ENCODE measurements around the gene COL9A2. TPM values are rescaled to one million over a fixed set of nuclear protein-coding genes. Genes with fewer than 3 reads are reported as not detected.

The COL9A2 gene
- 1 to 10 TPM; 7.2 to 8.2 TPM for total RNA-seq

GRCh38 chr1:40316595-40317393, at the start of gene COL9A2:
Gene COL9A2 (minus strand): TSS chr1:40317286. CDS start chr1:40317197, 89 bp downstream.
- ChIA-PET CTCF (interaction anchor here (1.2 to 8.0 kb wide), 8 partner anchors 20 to 165 kb away, joined by 3 to 92 read pairs (median 14); no protein-coding TSS in a partner anchor), POLR2A (interaction anchor here (0.8 to 3.3 kb wide), 11 partner anchors 20 to 277 kb away, joined by 3 to 23 read pairs (median 5); partner anchors contain the start of genes CAP1, RLF and ZMPSTE24)
- peaks cover 55% of the 10 kb centered on the region for H3K4me1 Mint-ChIP-seq
- peaks cover 25% of the 10 kb centered on the region for H3K27me3 Mint-ChIP-seq
- H3K27ac Mint-ChIP-seq = no peak within 1 kb of the TSS
- peak; percentile 41 for DNase-seq
- H3K9me3 Mint-ChIP-seq = no peaks in the 10 kb centered on the region
- peak within 1 kb of the TSS; percentile 66 for H3K4me3 Mint-ChIP-seq
- H3K36me3 Mint-ChIP-seq (ENCODE audit: low read depth) = no peaks in the 10 kb centered on the region

- Mint-ChIP-seq H3K9me3 (peaks cover 12% of the 10 kb centered on the region), H3K27me3 (peaks cover 1% of the 10 kb centered on the region), H3K27ac (no peak overlapping the region), H3K4me1 (peaks cover 3% of the 10 kb centered on the region), H3K4me3 (no peak overlapping the region), H3K36me3 (ENCODE audit: low read depth) (peaks cover 9% of the 10 kb centered on the region)
- ChIA-PET CTCF (interaction anchor here (0.6 to 1.4 kb wide), 5 partner anchors 23 to 211 kb away, joined by 3 to 6 read pairs (median 3); partner anchors contain the start of gene COL9A2), POLR2A (interaction anchor here (3.7 kb wide), 1 partner anchor 10 kb away, joined by 18 read pairs; the partner anchor contains the start of gene SMAP2)
- no peak for DNase-seq
Measured at GRCh38 chr1:40363721-40364120, 46.6 kb upstream of the COL9A2 start.

- H3K4me1 Mint-ChIP-seq = peaks cover 3% of the 10 kb centered on the region
- peaks cover 13% of the 10 kb centered on the region for H3K36me3 Mint-ChIP-seq (ENCODE audit: low read depth)
- DNase-seq = no peak
- POLR2A ChIA-PET = interaction anchor here (3.7 kb wide), 1 partner anchor 11 kb away, joined by 18 read pairs; the partner anchor contains the start of gene SMAP2
- CTCF ChIA-PET = no interaction called here
- no peak overlapping the region for H3K4me3 Mint-ChIP-seq
- no peak overlapping the region for H3K27ac Mint-ChIP-seq
- H3K9me3 Mint-ChIP-seq = peaks cover 21% of the 10 kb centered on the region
- H3K27me3 Mint-ChIP-seq = peaks cover 1% of the 10 kb centered on the region
Measured at GRCh38 chr1:40362699-40363098, 45.6 kb upstream of the COL9A2 start.

- ChIA-PET CTCF (no interaction called here), POLR2A (interaction anchor here (3.7 kb wide), 1 partner anchor 12 kb away, joined by 18 read pairs; the partner anchor contains the start of gene SMAP2)
- Mint-ChIP-seq H3K4me3 (no peak overlapping the region), H3K9me3 (peaks cover 22% of the 10 kb centered on the region), H3K27me3 (peaks cover 1% of the 10 kb centered on the region), H3K4me1 (peaks cover 3% of the 10 kb centered on the region), H3K36me3 (ENCODE audit: low read depth) (peaks cover 17% of the 10 kb centered on the region), H3K27ac (no peak overlapping the region)
- DNase-seq = no peak
Measured at GRCh38 chr1:40362199-40362598, 45.1 kb upstream of the COL9A2 start.

GRCh38 chr1:40361637-40362036, 44.6 kb upstream of the COL9A2 start:
- Mint-ChIP-seq H3K4me3 (no peak overlapping the region), H3K9me3 (peaks cover 22% of the 10 kb centered on the region), H3K27me3 (peaks cover 1% of the 10 kb centered on the region), H3K36me3 (ENCODE audit: low read depth) (peaks cover 17% of the 10 kb centered on the region), H3K27ac (no peak overlapping the region), H3K4me1 (peaks cover 3% of the 10 kb centered on the region)
- ChIA-PET CTCF (no interaction called here), POLR2A (no interaction called here)
- DNase-seq = no peak

- ChIA-PET POLR2A (no interaction called here), CTCF (no interaction called here)
- Mint-ChIP-seq H3K4me1 (peaks cover 3% of the 10 kb centered on the region), H3K4me3 (no peak overlapping the region), H3K36me3 (ENCODE audit: low read depth) (peaks cover 17% of the 10 kb centered on the region), H3K9me3 (peaks cover 22% of the 10 kb centered on the region), H3K27me3 (peaks cover 1% of the 10 kb centered on the region), H3K27ac (no peak overlapping the region)
- DNase-seq = no peak
Measured at GRCh38 chr1:40361201-40361600, 44.1 kb upstream of the COL9A2 start.

GRCh38 chr1:40360631-40361030, 43.5 kb upstream of the COL9A2 start:
- DNase-seq = no peak
- ChIA-PET POLR2A (no interaction called here), CTCF (no interaction called here)
- Mint-ChIP-seq H3K4me1 (peaks cover 3% of the 10 kb centered on the region), H3K4me3 (no peak overlapping the region), H3K9me3 (peaks cover 25% of the 10 kb centered on the region), H3K36me3 (ENCODE audit: low read depth) (peaks cover 20% of the 10 kb centered on the region), H3K27me3 (peaks cover 1% of the 10 kb centered on the region), H3K27ac (no peak overlapping the region)

- POLR2A ChIA-PET = no interaction called here
- no peak for DNase-seq
- Mint-ChIP-seq H3K36me3 (ENCODE audit: low read depth) (peaks cover 18% of the 10 kb centered on the region), H3K27me3 (no peaks in the 10 kb centered on the region), H3K27ac (no peak overlapping the region), H3K9me3 (peaks cover 25% of the 10 kb centered on the region), H3K4me1 (no peaks in the 10 kb centered on the region), H3K4me3 (no peak overlapping the region)
- CTCF ChIA-PET = interaction anchor here (0.6 kb wide), 1 partner anchor 225 kb away, joined by 4 read pairs; no protein-coding TSS in a partner anchor
Measured at GRCh38 chr1:40357625-40358024, 40.5 kb upstream of the COL9A2 start.

GRCh38 chr1:40353082-40353481, 36.0 kb upstream of the COL9A2 start:
- CTCF ChIA-PET = interaction anchor here (2.0 to 3.4 kb wide), 2 partner anchors 14 to 52 kb away, joined by 10 read pairs; no protein-coding TSS in a partner anchor
- H3K36me3 Mint-ChIP-seq (ENCODE audit: low read depth) = peaks cover 11% of the 10 kb centered on the region
- POLR2A ChIA-PET = interaction anchor here (1.6 kb wide), 1 partner anchor 21 kb away, joined by 4 read pairs; no protein-coding TSS in a partner anchor
- no peaks in the 10 kb centered on the region for H3K27me3 Mint-ChIP-seq
- no peak overlapping the region for H3K4me3 Mint-ChIP-seq
- peaks cover 7% of the 10 kb centered on the region for H3K9me3 Mint-ChIP-seq
- no peaks in the 10 kb centered on the region for H3K4me1 Mint-ChIP-seq
- no peak overlapping the region for H3K27ac Mint-ChIP-seq
- DNase-seq = no peak

- no peak for DNase-seq
- no peak overlapping the region for H3K27ac Mint-ChIP-seq
- H3K4me3 Mint-ChIP-seq = no peak overlapping the region
- H3K27me3 Mint-ChIP-seq = no peaks in the 10 kb centered on the region
- H3K4me1 Mint-ChIP-seq = no peaks in the 10 kb centered on the region
- POLR2A ChIA-PET = interaction anchor here (1.6 kb wide), 1 partner anchor 22 kb away, joined by 4 read pairs; no protein-coding TSS in a partner anchor
- CTCF ChIA-PET = interaction anchor here (1.7 to 3.4 kb wide), 3 partner anchors 14 to 53 kb away, joined by 4 to 10 read pairs (median 7); no protein-coding TSS in a partner anchor
- peaks cover 4% of the 10 kb centered on the region for H3K36me3 Mint-ChIP-seq (ENCODE audit: low read depth)
- H3K9me3 Mint-ChIP-seq = peaks cover 3% of the 10 kb centered on the region
Measured at GRCh38 chr1:40352126-40352525, 35.0 kb upstream of the COL9A2 start.

- ChIA-PET POLR2A (no interaction called here), CTCF (interaction anchor here (1.7 kb wide), 2 partner anchors 13 to 14 kb away, joined by 4 to 7 read pairs; no protein-coding TSS in a partner anchor)
- H3K27me3 Mint-ChIP-seq = no peaks in the 10 kb centered on the region
- H3K9me3 Mint-ChIP-seq = peaks cover 3% of the 10 kb centered on the region
- DNase-seq = no peak
- H3K4me1 Mint-ChIP-seq = no peaks in the 10 kb centered on the region
- H3K27ac Mint-ChIP-seq = no peak overlapping the region
- H3K36me3 Mint-ChIP-seq (ENCODE audit: low read depth) = peaks cover 3% of the 10 kb centered on the region
- no peak overlapping the region for H3K4me3 Mint-ChIP-seq
Measured at GRCh38 chr1:40351124-40351523, 34.0 kb upstream of the COL9A2 start.

GRCh38 chr1:40350391-40350790, 33.3 kb upstream of the COL9A2 start:
- no peak for DNase-seq
- Mint-ChIP-seq H3K9me3 (no peaks in the 10 kb centered on the region), H3K27me3 (no peaks in the 10 kb centered on the region), H3K36me3 (ENCODE audit: low read depth) (no peaks in the 10 kb centered on the region), H3K4me1 (peaks cover under 1% of the 10 kb centered on the region), H3K27ac (no peak overlapping the region), H3K4me3 (no peak overlapping the region)
- POLR2A ChIA-PET = no interaction called here
- CTCF ChIA-PET = no interaction called here

- H3K36me3 Mint-ChIP-seq (ENCODE audit: low read depth) = no peaks in the 10 kb centered on the region
- H3K4me3 Mint-ChIP-seq = peak overlapping the region; percentile 7
- POLR2A ChIA-PET = interaction anchor here (0.9 to 7.5 kb wide), 5 partner anchors 29 to 164 kb away, joined by 3 to 96 read pairs (median 4); partner anchors contain the start of genes EXO5 and SMAP2
- no peaks in the 10 kb centered on the region for H3K9me3 Mint-ChIP-seq
- CTCF ChIA-PET = interaction anchor here (0.7 to 11.6 kb wide), 9 partner anchors 27 to 327 kb away, joined by 3 to 154 read pairs (median 3); no protein-coding TSS in a partner anchor
- no peaks in the 10 kb centered on the region for H3K27me3 Mint-ChIP-seq
- H3K27ac Mint-ChIP-seq = peak overlapping the region; percentile 52
- DNase-seq = peak; percentile 24
- peaks cover 52% of the 10 kb centered on the region for H3K4me1 Mint-ChIP-seq
Measured at GRCh38 chr1:40344597-40344996, 27.5 kb upstream of the COL9A2 start.

All from activated CD4-positive, alpha-beta memory T cell treated with anti-CD3 and anti-CD28 coated beads, Interleukin-2, amount 10 ng/mL, durations not matched to agents 7 days and 5 days (primary cell).